Measurements from ENCODE around the gene SFMBT1. TPM values are rescaled to one million over a fixed set of nuclear protein-coding genes. Genes with fewer than 3 reads are reported as not detected.

SFMBT1 gene
- total RNA-seq, 4 donors from 2014 or later, result 21.3 to 31.6 (median 21.5) TPM

GRCh38 chr3:52892290-52892624, 153.6 kb downstream of the SFMBT1 start:
- ATAC-seq, result no peak
- H3K27me3 ChIP-seq, result no peaks in the 10 kb centered on the region
- peak overlapping the region in 2 of 4 donors; percentile 55 to 56 for H3K27ac ChIP-seq
- no peak overlapping the region for H3K4me3 ChIP-seq
- peaks cover 0 to 59% (median 34%) of the 10 kb centered on the region in 3 donors for H3K4me1 ChIP-seq
- TF ChIP-seq, protein P1, sequence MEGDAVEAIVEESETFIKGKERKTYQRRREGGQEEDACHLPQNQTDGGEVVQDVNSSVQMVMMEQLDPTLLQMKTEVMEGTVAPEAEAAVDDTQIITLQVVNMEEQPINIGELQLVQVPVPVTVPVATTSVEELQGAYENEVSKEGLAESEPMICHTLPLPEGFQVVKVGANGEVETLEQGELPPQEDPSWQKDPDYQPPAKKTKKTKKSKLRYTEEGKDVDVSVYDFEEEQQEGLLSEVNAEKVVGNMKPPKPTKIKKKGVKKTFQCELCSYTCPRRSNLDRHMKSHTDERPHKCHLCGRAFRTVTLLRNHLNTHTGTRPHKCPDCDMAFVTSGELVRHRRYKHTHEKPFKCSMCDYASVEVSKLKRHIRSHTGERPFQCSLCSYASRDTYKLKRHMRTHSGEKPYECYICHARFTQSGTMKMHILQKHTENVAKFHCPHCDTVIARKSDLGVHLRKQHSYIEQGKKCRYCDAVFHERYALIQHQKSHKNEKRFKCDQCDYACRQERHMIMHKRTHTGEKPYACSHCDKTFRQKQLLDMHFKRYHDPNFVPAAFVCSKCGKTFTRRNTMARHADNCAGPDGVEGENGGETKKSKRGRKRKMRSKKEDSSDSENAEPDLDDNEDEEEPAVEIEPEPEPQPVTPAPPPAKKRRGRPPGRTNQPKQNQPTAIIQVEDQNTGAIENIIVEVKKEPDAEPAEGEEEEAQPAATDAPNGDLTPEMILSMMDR (IDR thresholded peaks at IDR 0.05), result no peak
- no peak for TF ChIP-seq POLR2AphosphoS5 (IDR thresholded peaks at IDR 0.05)
- no peak for TF ChIP-seq POLR2A (IDR thresholded peaks at IDR 0.05)
- TF ChIP-seq EP300 (IDR thresholded peaks at IDR 0.05), result no peak
- no peaks in the 10 kb centered on the region for H3K36me3 ChIP-seq
- no peaks in the 10 kb centered on the region for H3K9me3 ChIP-seq
- 79 to 84% methylated on average over 4 to 5 of the region's 5 CpGs for WGBS, 2 donors (ENCODE audit: low coverage in 1 of 2)

GRCh38 chr3:52891615-52892081, 154.2 kb downstream of the SFMBT1 start:
- 65 to 78% methylated on average over 2 of the region's 2 CpGs for WGBS, 2 donors (ENCODE audit: low coverage in 1 of 2)
- Histone ChIP-seq H3K4me3 (no peak overlapping the region), H3K27ac (peak overlapping the region in 3 of 4 donors; percentile 19 to 56 (median 55)), H3K36me3 (no peaks in the 10 kb centered on the region), H3K4me1 (peaks cover 0 to 56% (median 34%) of the 10 kb centered on the region in 3 donors), H3K9me3 (no peaks in the 10 kb centered on the region), H3K27me3 (no peaks in the 10 kb centered on the region)
- ATAC-seq, result peak; percentile 73
- TF ChIP-seq, protein P1 (IDR thresholded peaks at IDR 0.05), result no peak
- TF ChIP-seq POLR2A (IDR thresholded peaks at IDR 0.05) (no peak), EP300 (IDR thresholded peaks at IDR 0.05) (no peak), POLR2AphosphoS5 (IDR thresholded peaks at IDR 0.05) (no peak)

DNA sequence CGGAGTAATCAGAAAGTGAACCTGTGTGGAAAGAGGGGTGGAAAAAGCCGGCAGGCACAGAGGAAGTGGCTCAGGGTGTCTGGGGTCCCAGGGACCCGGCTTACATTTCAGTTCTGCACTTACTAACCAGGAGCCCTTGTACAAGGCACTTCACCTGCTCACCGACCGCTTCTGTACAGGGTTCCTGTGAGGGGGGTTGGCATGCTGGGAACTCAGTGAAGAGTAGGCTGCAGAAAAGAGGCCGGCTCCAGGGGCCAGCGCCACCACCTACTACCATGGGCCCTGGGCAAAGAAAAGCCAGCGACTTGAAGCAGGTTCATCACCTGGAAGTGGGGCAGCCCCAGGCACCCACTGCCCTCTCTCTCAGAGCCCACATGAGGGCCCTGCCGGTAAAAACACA, 154.7 kb downstream of the SFMBT1 start:
- 77 to 80% methylated on average over 4 of the region's 9 CpGs for WGBS, 2 donors (ENCODE audit: low coverage in 1 of 2)
- H3K27ac ChIP-seq, result peak overlapping the region in 1 of 4 donors; percentile 55

GRCh38 chr3:52890735-52891134, 155.1 kb downstream of the SFMBT1 start:
- peaks cover 0 to 6% of the 10 kb centered on the region in 2 donors for H3K36me3 ChIP-seq
- no peak overlapping the region for H3K27ac ChIP-seq
- no peak overlapping the region for H3K4me3 ChIP-seq
- no peaks in the 10 kb centered on the region for H3K9me3 ChIP-seq
- TF ChIP-seq EP300 (IDR thresholded peaks at IDR 0.05), result no peak
- no peak for TF ChIP-seq POLR2AphosphoS5 (IDR thresholded peaks at IDR 0.05)
- TF ChIP-seq, protein P1 (IDR thresholded peaks at IDR 0.05), result no peak
- no peak for TF ChIP-seq POLR2A (IDR thresholded peaks at IDR 0.05)
- ATAC-seq, result no peak
- no peaks in the 10 kb centered on the region for H3K27me3 ChIP-seq
- 96% methylated on average over 5 of the region's 5 CpGs; no CpG with 5 or more reads in 1 of the 2 donors for WGBS, 2 donors (ENCODE audit: low coverage in 1 of 2)
- H3K4me1 ChIP-seq, result peaks cover 0 to 47% (median 25%) of the 10 kb centered on the region in 3 donors

More for the DNA sequence above, 154.7 kb downstream of the SFMBT1 start:
- H3K27me3 ChIP-seq, result no peaks in the 10 kb centered on the region
- no peak overlapping the region for H3K4me3 ChIP-seq
- H3K9me3 ChIP-seq, result no peaks in the 10 kb centered on the region
- H3K36me3 ChIP-seq, result peaks cover 0 to 1% of the 10 kb centered on the region in 2 donors
- no peak for TF ChIP-seq EP300 (IDR thresholded peaks at IDR 0.05)
- TF ChIP-seq POLR2AphosphoS5 (IDR thresholded peaks at IDR 0.05), result no peak
- TF ChIP-seq POLR2A (IDR thresholded peaks at IDR 0.05), result no peak
- ATAC-seq, result no peak
- H3K4me1 ChIP-seq, result peaks cover 0 to 51% (median 30%) of the 10 kb centered on the region in 3 donors

DNA sequence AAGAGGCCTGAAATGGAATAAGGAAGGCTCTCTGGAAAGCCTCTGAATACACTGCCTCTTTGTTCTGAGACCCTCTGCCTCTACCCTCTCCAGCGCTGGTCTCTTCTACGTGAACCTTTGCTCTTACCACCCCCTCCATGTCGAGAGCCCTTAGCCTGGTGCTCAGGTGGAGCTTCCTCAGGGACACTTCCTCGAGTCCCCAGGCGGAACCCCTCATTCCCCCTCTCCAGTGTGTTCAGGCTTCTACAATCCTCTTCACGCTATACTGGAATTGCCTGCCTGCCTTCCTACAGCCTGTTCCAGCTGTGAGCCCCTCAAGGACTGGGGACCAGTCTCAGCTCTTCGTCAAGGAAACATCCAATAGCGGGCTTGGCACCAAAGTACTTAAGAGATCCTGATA, 156.0 kb downstream of the SFMBT1 start:
- Histone ChIP-seq H3K9me3 (no peaks in the 10 kb centered on the region), H3K27me3 (no peaks in the 10 kb centered on the region), H3K4me1 (peaks cover 0 to 40% (median 23%) of the 10 kb centered on the region in 3 donors), H3K4me3 (no peak overlapping the region), H3K27ac (no peak overlapping the region), H3K36me3 (peaks cover 0 to 12% of the 10 kb centered on the region in 2 donors)
- TF ChIP-seq POLR2AphosphoS5 (IDR thresholded peaks at IDR 0.05), result no peak
- no peak for TF ChIP-seq POLR2A (IDR thresholded peaks at IDR 0.05)
- TF ChIP-seq, protein P1 (IDR thresholded peaks at IDR 0.05), result no peak
- no peak for TF ChIP-seq EP300 (IDR thresholded peaks at IDR 0.05)
- ATAC-seq, result no peak
- 87 to 88% methylated on average over 7 of the region's 8 CpGs for WGBS, 2 donors (ENCODE audit: low coverage in 1 of 2)
